Heart right ventricle (tissue), 16 donors: Measurements from ENCODE around the gene OPN4. TPM values are rescaled to one million over a fixed set of nuclear protein-coding genes. Genes with fewer than 3 reads are reported as not detected.

Experiments used
- ATAC-seq, 8 donors: fragments of 200-7000 bp; cut with Tn5 transposase; one replicate each; pipeline ENCODE4 v1.9.1; 2020; ENCODE audit warnings: mild to moderate bottlenecking in 8 of 8, moderate library complexity in 8 of 8, moderate number of reproducible peaks in 1 of 8
- DNase-seq, 2 donors: peaks; one replicate each; pipeline ENCODE4 v3.0.0-alpha.2; 2020
- H3K27ac ChIP-seq, 10 donors: fragments of 200-600 bp; sonication (generic) in 2 of 10; one replicate each; pipeline versions ENCODE4 v1.5.0 to v1.8.0; 2020 to 2022; ENCODE audit warnings: mild to moderate bottlenecking in 3 of 10
- H3K27me3 ChIP-seq, 7 donors: fragments of 200-600 bp; one replicate each; pipeline ENCODE4 v1.8.0; 2021 to 2022; ENCODE audit warnings: mild to moderate bottlenecking in 2 of 7
- H3K36me3 ChIP-seq, 9 donors: fragments of 200-600 bp; sonication (generic) in 1 of 9; one replicate each; pipeline versions ENCODE4 v1.5.0 to v1.8.0; 2020 to 2022; ENCODE audit warnings: mild to moderate bottlenecking in 2 of 9
- H3K4me1 ChIP-seq, 9 donors: fragments of 200-600 bp; sonication (generic) in 1 of 9; one replicate each; pipeline versions ENCODE4 v1.5.0 to v1.8.0; 2020 to 2022; ENCODE audit warnings: mild to moderate bottlenecking in 4 of 9
- H3K4me3 ChIP-seq, 10 donors: fragments of 200-600 bp; sonication (generic) in 2 of 10; one replicate each; pipeline versions ENCODE4 v1.5.0 to v1.8.0; 2020 to 2022; ENCODE audit warnings: mild to moderate bottlenecking in 7 of 10, moderate library complexity in 2 of 10
- H3K9me3 ChIP-seq, 11 donors: fragments of 200-600 bp in 10 of 11; sonication (generic) in 2 of 11; one replicate each; pipeline versions ENCODE4 v1.5.0 to v1.8.0; 2013 to 2022; ENCODE audit warnings: mild to moderate bottlenecking in 2 of 11, control low read depth in 1 of 11, moderate library complexity in 1 of 11
- CTCF ChIP-seq, 9 donors: fragments of 200-600 bp; sonication (generic) in 2 of 9; IDR thresholded peaks; one replicate each; pipeline versions ENCODE4 v1.5.0 to v1.8.0; 2021 to 2022; ENCODE audit warnings: antibody characterized with exemption in 9 of 9, mild to moderate bottlenecking in 5 of 9, moderate library complexity in 1 of 9
- WGBS, 2 donors: extraction: QIAGEN DNeasy Blood & Tissue Kit; methylation state at CpG; one replicate each; pipeline ENCODE4 v1.1.7; 2013; ENCODE audit warnings: inconsistent platforms in 1 of 2; 5-methylcytosine and 5-hydroxymethylcytosine counted together
- intact Hi-C, 10 donors: fragments of 100-400 bp; cut with DNase I; formaldehyde crosslinking; loops; one replicate each; pipeline versions ENCODE4 v1.11.1 to v1.14.2; 2022
- polyA plus RNA-seq, 2 donors: library from polyadenylated mRNA; stranded (reverse); fragments of 200-250 nt; gene quantifications; one replicate each; pipeline ENCODE4 v1.2.3, GENCODE V29; 2013
- total RNA-seq, 10 donors: library from RNA; stranded (reverse); fragmentation: NEBNext Ultra II Directional in 3 of 10; extraction: Animal tissue kit (Norgen Biotek cat#: 25700) in 3 of 10; gene quantifications; one replicate each; pipeline versions ENCODE4 v1.2.1 to v1.2.4, GENCODE V29; 2021 to 2023
- donor health status: Arrhythmogenic right ventricular cardiomyopathy.
- donor health status: ischemic (EF 13 %, LVEDD 7.1; RV severe dilation, severe dysfunction).
- donor health status: healthy with polysubstance abuse.
- donor health status: DM: no; HTN: yes; CAD: no.
- donor health status: DM: no; HTN: no; CAD: no.
- donor health status: ischemic (EF 25% LVEDD 6.9; RV normal size, moderate dysfunction).
- donor health status: ischemic (EF 25% LVEDD 5.7; RV mildly dilated, moderate dysfunction).
- donor health status: healthy.
- donor health status: DM: yes; HTN: yes; CAD: no.
- donor health status: Ischemic cardiomyopathy.
- donor health status: ischemic (EF 35%, LVEDD 5.7; RV mildly dilated, moderate dysfunction).
- donor health status: nonischemic (EF 11% LVEDD 7.7; RV severe dilation, severe dysfunction).
- donor health status: DM: yes; HTN: yes; CAD: no.
- donor health status: PGD.
- donor health status: ischemic (EF 29% LVEDD 5.4; RV normal size, mild dysfunction).
- donor health status: nonischemic (EF 23%, LVEDD 6.1; RV moderate dilation, normal function).

The OPN4 gene
- total and polyA plus RNA-seq, 12 donors: 0.10 to 0.29 (median 0.26) TPM; not detected in 5

- H3K4me3 ChIP-seq: peak overlapping the region; percentile 36 to 72 (median 64)
- intact Hi-C loops: no loop called here
- peaks cover 0 to 66% (median 34%) of the 10 kb centered on the region in 9 donors for H3K4me1 ChIP-seq
- H3K9me3 ChIP-seq: no peaks in the 10 kb centered on the region
- peaks cover 0 to 15% (median 0%) of the 10 kb centered on the region in 9 donors for H3K36me3 ChIP-seq
- no peak for ATAC-seq
- H3K27me3 ChIP-seq: no peaks in the 10 kb centered on the region
- DNase-seq: no peak
- TF ChIP-seq CTCF (IDR thresholded peaks at IDR 0.05): no peak
- peak overlapping the region; percentile 83 to 100 (median 96) for H3K27ac ChIP-seq
- WGBS, 2 donors: 56% methylated on average over 3 of the region's 3 CpGs
Measured at GRCh38 chr10:86671419-86671818, 17.1 kb downstream of the OPN4 start.

- TF ChIP-seq CTCF (IDR thresholded peaks at IDR 0.05): no peak
- no peaks in the 10 kb centered on the region for H3K27me3 ChIP-seq
- H3K36me3 ChIP-seq: peaks cover 0 to 15% (median 0%) of the 10 kb centered on the region in 9 donors
- peak overlapping the region; percentile 36 to 72 (median 64) for H3K4me3 ChIP-seq
- intact Hi-C loops: no loop called here
- DNase-seq (peak; percentile 79), ATAC-seq (peak; percentile 8 to 50 (median 32))
- WGBS, 2 donors: 21 to 23% methylated on average over 12 of the region's 12 CpGs
- peak overlapping the region; percentile 83 to 100 (median 96) for H3K27ac ChIP-seq
- H3K9me3 ChIP-seq: no peaks in the 10 kb centered on the region
- H3K4me1 ChIP-seq: peaks cover 2 to 68% (median 40%) of the 10 kb centered on the region in 9 donors
Measured at GRCh38 chr10:86671985-86672710, 17.8 kb downstream of the OPN4 start.

GRCh38 chr10:86673216-86673826, 19.0 kb downstream of the OPN4 start:
- Histone ChIP-seq H3K9me3 (no peaks in the 10 kb centered on the region), H3K4me3 (peak overlapping the region; percentile 23 to 72 (median 64)), H3K27ac (peak overlapping the region; percentile 83 to 100 (median 96)), H3K27me3 (no peaks in the 10 kb centered on the region), H3K4me1 (peaks cover 3 to 74% (median 44%) of the 10 kb centered on the region in 9 donors), H3K36me3 (peaks cover 0 to 15% (median 0%) of the 10 kb centered on the region in 9 donors)
- 24 to 39% methylated on average over 6 of the region's 6 CpGs for WGBS, 2 donors
- no peak for TF ChIP-seq CTCF (IDR thresholded peaks at IDR 0.05)
- no peak for ATAC-seq
- intact Hi-C loops: no loop called here
- DNase-seq: no peak

- intact Hi-C loops: no loop called here
- no peak for TF ChIP-seq CTCF (IDR thresholded peaks at IDR 0.05)
- Histone ChIP-seq H3K27ac (peak overlapping the region; percentile 26 to 100 (median 96)), H3K4me1 (peaks cover 3 to 81% (median 51%) of the 10 kb centered on the region in 9 donors), H3K9me3 (no peaks in the 10 kb centered on the region), H3K4me3 (peak overlapping the region in 9 of 10 donors; percentile 44 to 72 (median 66)), H3K27me3 (no peaks in the 10 kb centered on the region), H3K36me3 (peaks cover 0 to 15% (median 0%) of the 10 kb centered on the region in 9 donors)
- WGBS, 2 donors: 32 to 34% methylated on average over 11 of the region's 11 CpGs
- DNase-seq (peak in 1 of 2 donors; percentile 70), ATAC-seq (peak in 6 of 8 donors; percentile 10 to 28 (median 16))
Measured at GRCh38 chr10:86673827-86674581, 19.7 kb downstream of the OPN4 start.
